H9 (cell line): Measurements from ENCODE around the gene TADA3. TPM values are rescaled to one million over a fixed set of nuclear protein-coding genes. Genes with fewer than 3 reads are reported as not detected.

Experiments used
- DNase-seq: peaks from one replicate; pipeline ENCODE4 v3.0.0-alpha.2; 2017
- H2AFZ ChIP-seq: one replicate; pipeline ENCODE4 v1.6.1; 2013; ENCODE audit warnings: mild to moderate bottlenecking, low read length, control low read depth, moderate library complexity
- H2AK5ac ChIP-seq: 2 replicates; pipeline ENCODE4 v1.6.1; 2013; ENCODE audit warnings: low read length, control low read depth, mixed read lengths; ENCODE audit not compliant: insufficient read length
- H2BK120ac ChIP-seq: one replicate; pipeline ENCODE4 v1.6.1; 2013; ENCODE audit warnings: low read depth, mild to moderate bottlenecking, low read length, control low read depth, inconsistent platforms; ENCODE audit not compliant: poor library complexity, severe bottlenecking
- H2BK12ac ChIP-seq: 2 replicates; pipeline ENCODE4 v1.6.1; 2013; ENCODE audit warnings: low read length, control low read depth, mixed read lengths, low read depth; ENCODE audit not compliant: insufficient read length
- H2BK15ac ChIP-seq: 2 replicates; pipeline ENCODE4 v1.6.1; 2013; ENCODE audit warnings: low read depth, low read length, control low read depth
- H2BK20ac ChIP-seq: one replicate; pipeline ENCODE4 v1.6.1; 2013; ENCODE audit warnings: low read depth, mild to moderate bottlenecking, low read length, control low read depth, inconsistent platforms; ENCODE audit not compliant: poor library complexity, severe bottlenecking
- H2BK5ac ChIP-seq: 2 replicates; pipeline ENCODE4 v1.6.1; 2013; ENCODE audit warnings: low read length, control low read depth, mixed read lengths; ENCODE audit not compliant: insufficient read length
- H3K14ac ChIP-seq: 2 replicates; pipeline ENCODE4 v1.6.1; 2013; ENCODE audit warnings: low read length, control low read depth; ENCODE audit not compliant: insufficient read depth
- H3K18ac ChIP-seq: 2 replicates; pipeline ENCODE4 v1.6.1; 2013; ENCODE audit warnings: low read depth, mild to moderate bottlenecking, mixed read lengths, low read length, control low read depth; ENCODE audit not compliant: insufficient read length
- H3K23ac ChIP-seq: 2 replicates; pipeline ENCODE4 v1.6.1; 2013; ENCODE audit warnings: low read length, control low read depth, mixed read lengths, low read depth; ENCODE audit not compliant: insufficient read length
- H3K23me2 ChIP-seq: 2 replicates; pipeline ENCODE4 v1.6.1; 2013; ENCODE audit warnings: low read depth, mild to moderate bottlenecking, mixed read lengths, low read length, control low read depth; ENCODE audit not compliant: insufficient read length, poor library complexity, severe bottlenecking
- H3K27ac ChIP-seq: 2 replicates; pipeline ENCODE4 v1.5.1; 2013; ENCODE audit warnings: low read length, control low read depth, mixed read lengths, low read depth; ENCODE audit not compliant: insufficient read length
- H3K27me3 ChIP-seq: 2 replicates; pipeline ENCODE4 v1.6.1; 2013; ENCODE audit warnings: low read length, control low read depth, inconsistent platforms; ENCODE audit not compliant: insufficient read depth
- H3K4ac ChIP-seq: 2 replicates; pipeline ENCODE4 v1.6.1; 2013; ENCODE audit warnings: low read depth, mild to moderate bottlenecking, control low read depth, inconsistent platforms, low read length, moderate library complexity
- H3K4me1 ChIP-seq: 2 replicates; pipeline ENCODE4 v1.6.1; 2013; ENCODE audit warnings: low read length, control low read depth, inconsistent platforms; ENCODE audit not compliant: insufficient read depth
- H3K4me2 ChIP-seq: 2 replicates; pipeline ENCODE4 v1.6.1; 2013; ENCODE audit warnings: low read length, control low read depth, mixed read lengths; ENCODE audit not compliant: insufficient read length, insufficient read depth
- H3K56ac ChIP-seq: 2 replicates; pipeline ENCODE4 v1.6.1; 2013; ENCODE audit warnings: low read depth, mild to moderate bottlenecking, mixed read lengths, low read length, control low read depth; ENCODE audit not compliant: insufficient read length
- H3K79me1 ChIP-seq: 2 replicates; pipeline ENCODE4 v1.6.1; 2013; ENCODE audit warnings: low read depth, mild to moderate bottlenecking, moderate library complexity, low read length, control low read depth, inconsistent platforms; ENCODE audit not compliant: insufficient read depth, poor library complexity, severe bottlenecking
- H3K79me2 ChIP-seq: 2 replicates; pipeline ENCODE4 v1.6.1; 2013; ENCODE audit warnings: low read length, control low read depth, inconsistent platforms; ENCODE audit not compliant: insufficient read depth
- H3K9ac ChIP-seq: 2 replicates; pipeline ENCODE4 v1.6.1; 2013; ENCODE audit warnings: low read length, control low read depth, mixed read lengths; ENCODE audit not compliant: insufficient read length; ENCODE audit errors: extremely low read depth
- H3K9me3 ChIP-seq: one replicate; pipeline ENCODE4 v1.6.1; 2013; ENCODE audit warnings: low read depth, low read length, inconsistent platforms; ENCODE audit not compliant: control insufficient read depth
- H3T11ph ChIP-seq: one replicate; pipeline ENCODE4 v1.6.1; 2013; ENCODE audit warnings: mild to moderate bottlenecking, low read length, control low read depth, inconsistent platforms
- H4K20me1 ChIP-seq: one replicate; pipeline ENCODE4 v1.6.1; 2013; ENCODE audit not compliant: control insufficient read depth, insufficient read length, insufficient read depth
- H4K5ac ChIP-seq: 2 replicates; pipeline ENCODE4 v1.6.1; 2013; ENCODE audit warnings: low read depth, mild to moderate bottlenecking, mixed read lengths, low read length, control low read depth; ENCODE audit not compliant: insufficient read length
- H4K8ac ChIP-seq: replicated peaks from 2 replicates; pipeline ENCODE4 v1.6.1; 2013; ENCODE audit warnings: low read length, control low read depth, mixed read lengths, low read depth; ENCODE audit not compliant: insufficient read length
- H4K91ac ChIP-seq: 2 replicates; pipeline ENCODE4 v1.6.1; 2013; ENCODE audit warnings: low read depth, mild to moderate bottlenecking, moderate library complexity, mixed read lengths, low read length, control low read depth; ENCODE audit not compliant: insufficient read length
- H3K27ac Mint-ChIP-seq, 3 experiments: 2 replicates in 2 of 3; 3 replicates in 1 of 3; pipeline ENCODE4 v1.8.0; 2020 to 2021; ENCODE audit warnings: mixed read lengths in 3 of 3, mild to moderate bottlenecking in 1 of 3, moderate library complexity in 1 of 3
- H3K27me3 Mint-ChIP-seq: 2 replicates; pipeline ENCODE4 v1.8.0; 2021; ENCODE audit warnings: low read depth, mild to moderate bottlenecking, moderate library complexity, mixed read lengths
- H3K36me3 Mint-ChIP-seq, 3 experiments: 2 replicates in 2 of 3; 3 replicates in 1 of 3; pipeline ENCODE4 v1.8.0; 2020 to 2021; ENCODE audit warnings: low read depth in 3 of 3, mixed read lengths in 3 of 3; ENCODE audit not compliant: insufficient read depth in 1 of 3
- H3K4me1 Mint-ChIP-seq, 2 experiments: 2 replicates each; pipeline ENCODE4 v1.8.0; 2020; ENCODE audit warnings: mixed read lengths in 2 of 2
- H3K4me3 Mint-ChIP-seq, 2 experiments: 2 replicates in 1 of 2; 3 replicates in 1 of 2; pipeline ENCODE4 v1.8.0; 2020 to 2021; ENCODE audit warnings: mild to moderate bottlenecking in 2 of 2, mixed read lengths in 2 of 2, moderate library complexity in 1 of 2
- H3K9me3 Mint-ChIP-seq, 2 experiments: 2 replicates in 1 of 2; 3 replicates in 1 of 2; pipeline ENCODE4 v1.8.0; 2020; ENCODE audit warnings: mild to moderate bottlenecking in 2 of 2, mixed read lengths in 2 of 2, moderate library complexity in 1 of 2
- WGBS: extraction: QIAGEN DNeasy Blood & Tissue Kit; methylation state at CpG from one replicate; pipeline ENCODE4 v1.1.7; 2013; ENCODE audit warnings: missing lambda C conversion rate, low lambda C conversion rate, mixed read lengths; ENCODE audit not compliant: insufficient read length; ENCODE audit errors: extremely low coverage; 5-methylcytosine and 5-hydroxymethylcytosine counted together
- total RNA-seq: library from RNA; stranded (reverse); gene quantifications from 2 replicates; pipeline ENCODE4 v1.2.1, GENCODE V29; 2021
- TF ChIP-seq, protein P1 (sequence below): fragments of 200-600 bp; sonication (generic); conservative IDR thresholded peaks from 3 replicates; pipeline ENCODE4 v1.8.0; 2021; ENCODE audit warnings: antibody characterized with exemption, mild to moderate bottlenecking

The TADA3 gene
- total RNA-seq, 1 experiment from 2014 or later, result 49.8 TPM

DNA sequence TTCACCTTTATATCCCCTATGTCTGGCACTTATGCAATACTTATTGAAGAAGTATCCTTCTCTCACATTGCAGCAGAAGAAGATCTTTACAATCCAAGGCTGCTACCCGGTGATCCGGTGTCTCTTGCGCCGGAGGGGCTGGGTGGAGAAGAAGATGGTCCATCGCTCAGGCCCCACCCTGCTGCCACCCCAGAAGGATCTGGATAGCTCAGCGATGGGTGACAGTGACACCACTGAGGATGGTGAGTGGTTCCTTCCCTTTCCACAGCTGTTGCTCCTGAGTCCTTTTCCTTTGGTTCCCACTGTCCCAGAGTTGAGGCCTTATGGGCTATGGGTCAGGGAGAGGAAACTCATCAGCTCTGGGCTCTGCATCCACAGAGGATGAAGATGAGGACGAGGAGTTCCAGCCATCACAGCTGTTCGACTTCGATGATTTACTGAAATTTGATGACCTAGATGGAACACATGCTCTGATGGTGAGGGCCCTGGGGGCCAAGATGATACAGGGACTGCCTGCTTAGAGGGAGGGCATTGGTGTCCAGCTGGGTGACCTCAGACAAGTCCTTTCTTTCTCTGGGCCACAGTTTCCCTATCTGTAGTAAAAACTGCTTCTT lies 20.7 kb upstream of the TADA3 start:
- Histone ChIP-seq H3K18ac (no peak overlapping the region), H3K14ac (no peak overlapping the region), H3K23me2 (peaks cover 7% of the 10 kb centered on the region), H3K56ac (no peak overlapping the region), H2BK15ac (no peak overlapping the region), H3K23ac (no peak overlapping the region), H3T11ph (no peak overlapping the region), H2BK120ac (no peak overlapping the region), H2BK20ac (no peak overlapping the region), H4K20me1 (no peaks in the 10 kb centered on the region), H3K4ac (no peak overlapping the region), H2AFZ (no peak overlapping the region), H3K9me3 (no peaks in the 10 kb centered on the region), H4K8ac (no peak overlapping the region), H3K79me2 (no peaks in the 10 kb centered on the region), H3K9ac (no peak overlapping the region), H4K5ac (no peak overlapping the region), H2BK5ac (no peak overlapping the region), H2BK12ac (no peak overlapping the region), H3K27me3 (no peaks in the 10 kb centered on the region), H3K4me2 (no peak overlapping the region), H4K91ac (no peak overlapping the region), H3K79me1 (no peaks in the 10 kb centered on the region), H2AK5ac (no peak overlapping the region), H3K4me1 (no peaks in the 10 kb centered on the region), H3K27ac (no peak overlapping the region)
- Mint-ChIP-seq H3K4me3 (no peak overlapping the region), H3K27me3 (peaks cover 16% of the 10 kb centered on the region), H3K9me3 (no peaks in the 10 kb centered on the region), H3K36me3 (0 out of 7 replicates have a peak, but pooled peaks cover 0 to 3% (median 0%) of the 10 kb centered on the region in 3 experiments), H3K4me1 (peaks cover 20 to 23% of the 10 kb centered on the region in 2 experiments), H3K27ac (no peak overlapping the region)
- no CpG with 5 or more reads among the region's 9 CpGs for WGBS
- TF ChIP-seq, protein P1, sequence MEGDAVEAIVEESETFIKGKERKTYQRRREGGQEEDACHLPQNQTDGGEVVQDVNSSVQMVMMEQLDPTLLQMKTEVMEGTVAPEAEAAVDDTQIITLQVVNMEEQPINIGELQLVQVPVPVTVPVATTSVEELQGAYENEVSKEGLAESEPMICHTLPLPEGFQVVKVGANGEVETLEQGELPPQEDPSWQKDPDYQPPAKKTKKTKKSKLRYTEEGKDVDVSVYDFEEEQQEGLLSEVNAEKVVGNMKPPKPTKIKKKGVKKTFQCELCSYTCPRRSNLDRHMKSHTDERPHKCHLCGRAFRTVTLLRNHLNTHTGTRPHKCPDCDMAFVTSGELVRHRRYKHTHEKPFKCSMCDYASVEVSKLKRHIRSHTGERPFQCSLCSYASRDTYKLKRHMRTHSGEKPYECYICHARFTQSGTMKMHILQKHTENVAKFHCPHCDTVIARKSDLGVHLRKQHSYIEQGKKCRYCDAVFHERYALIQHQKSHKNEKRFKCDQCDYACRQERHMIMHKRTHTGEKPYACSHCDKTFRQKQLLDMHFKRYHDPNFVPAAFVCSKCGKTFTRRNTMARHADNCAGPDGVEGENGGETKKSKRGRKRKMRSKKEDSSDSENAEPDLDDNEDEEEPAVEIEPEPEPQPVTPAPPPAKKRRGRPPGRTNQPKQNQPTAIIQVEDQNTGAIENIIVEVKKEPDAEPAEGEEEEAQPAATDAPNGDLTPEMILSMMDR, result no peak
- no peak for DNase-seq
